DMS79 treated with DMSO at 0.1 percent for 48 hours (cell line): ENCODE results near the gene KNSTRN.
A peak's percentile ranks its signal among the peaks of the same experiment; 100 is the strongest.

Source experiments
- DNase-seq: peaks from one replicate; lab custom pipeline; 2025; lab: John Stamatoyannopoulos, UW

The KNSTRN gene, protein sequence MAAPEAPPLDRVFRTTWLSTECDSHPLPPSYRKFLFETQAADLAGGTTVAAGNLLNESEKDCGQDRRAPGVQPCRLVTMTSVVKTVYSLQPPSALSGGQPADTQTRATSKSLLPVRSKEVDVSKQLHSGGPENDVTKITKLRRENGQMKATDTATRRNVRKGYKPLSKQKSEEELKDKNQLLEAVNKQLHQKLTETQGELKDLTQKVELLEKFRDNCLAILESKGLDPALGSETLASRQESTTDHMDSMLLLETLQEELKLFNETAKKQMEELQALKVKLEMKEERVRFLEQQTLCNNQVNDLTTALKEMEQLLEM

DNA sequence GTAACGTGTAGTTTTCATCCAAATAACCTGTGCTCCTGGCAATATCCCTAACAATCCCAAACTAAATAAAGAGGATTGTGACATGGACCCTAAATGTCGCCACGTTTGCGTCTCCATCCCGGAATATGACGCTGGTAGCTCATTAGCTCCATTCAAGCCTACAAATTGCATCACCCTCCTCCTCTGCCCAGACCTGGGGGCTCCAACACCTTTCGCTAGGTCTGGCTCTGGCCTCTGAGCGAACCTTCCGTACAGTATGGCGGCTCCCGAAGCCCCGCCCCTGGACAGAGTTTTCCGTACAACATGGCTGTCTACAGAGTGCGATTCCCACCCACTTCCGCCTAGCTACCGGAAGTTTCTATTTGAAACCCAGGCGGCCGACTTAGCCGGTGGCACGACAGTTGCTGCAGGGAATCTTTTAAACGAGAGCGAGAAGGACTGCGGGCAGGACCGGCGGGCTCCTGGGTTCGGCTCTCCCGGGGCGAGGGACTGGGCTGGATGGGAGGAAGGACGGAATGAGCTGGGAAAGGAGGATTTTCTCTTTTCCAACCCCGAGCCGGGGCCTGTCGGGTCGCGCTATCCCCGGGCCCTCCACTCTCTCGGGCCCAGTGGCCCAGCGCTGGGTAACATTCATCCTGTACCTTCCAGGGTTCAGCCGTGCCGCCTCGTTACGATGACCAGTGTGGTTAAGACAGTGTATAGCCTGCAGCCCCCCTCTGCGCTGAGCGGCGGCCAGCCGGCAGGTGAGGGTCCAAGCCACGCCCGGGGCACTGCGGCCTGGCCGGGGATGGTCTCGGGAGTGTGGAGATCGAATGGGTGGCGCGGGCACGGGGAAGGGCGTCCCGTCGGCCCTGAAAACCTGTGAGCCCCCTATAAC lies at the start of gene KNSTRN:
KNSTRN (plus strand) TSS at position 142 of the 877 bp plus-strand sequence; CDS start at position 257, 115 bp downstream.
- peak; percentile 73 for DNase-seq

DNA sequence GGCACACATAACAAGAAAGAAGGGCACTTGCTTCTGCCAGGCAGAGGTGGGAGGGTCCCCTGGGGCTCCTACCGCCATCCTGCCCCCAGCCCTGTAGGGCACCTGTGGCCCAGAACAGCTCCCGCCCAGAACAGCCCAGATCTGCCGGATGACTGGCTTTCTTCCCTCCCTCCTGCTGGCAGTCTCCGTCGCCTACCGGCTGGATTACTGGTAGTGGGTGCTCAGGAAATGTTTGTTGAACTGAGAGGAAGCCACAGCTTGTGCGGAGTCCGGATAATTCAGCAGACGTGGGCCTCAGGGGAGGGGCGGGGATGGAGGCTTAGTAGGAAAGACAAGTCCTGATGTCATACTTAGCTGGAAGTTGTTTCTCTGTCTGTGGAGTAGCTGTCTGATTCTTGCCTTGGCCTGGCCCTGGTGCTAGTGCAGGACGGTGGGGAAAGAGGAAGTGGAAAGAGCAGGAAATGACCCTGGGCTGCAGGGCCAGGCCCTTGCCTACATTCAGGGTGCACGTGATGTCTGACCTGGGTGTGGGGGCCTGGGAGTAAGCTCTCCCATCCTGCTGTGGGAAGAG lies 48.5 kb upstream of the KNSTRN start:
- no peak for DNase-seq

DNA sequence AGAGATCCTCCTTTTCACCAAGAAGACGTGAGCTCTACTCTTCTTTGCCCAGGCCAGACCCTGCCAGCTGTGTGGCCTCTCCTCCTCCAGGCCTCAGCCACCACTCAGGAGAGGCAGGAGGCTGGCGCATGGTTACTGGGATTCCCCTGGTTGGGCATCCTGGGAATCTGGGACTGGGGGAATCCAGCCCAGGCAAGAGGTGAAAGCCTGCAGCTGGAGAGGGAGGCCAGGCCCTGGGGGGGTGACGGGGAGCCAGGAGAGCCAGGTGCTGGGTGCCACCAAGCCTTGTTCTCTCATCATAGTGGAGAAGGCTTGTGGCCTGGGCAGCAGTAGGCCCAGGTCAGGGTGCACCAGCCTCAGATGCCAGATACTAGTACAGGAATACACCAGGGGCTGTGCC lies 48.0 kb upstream of the KNSTRN start:
- DNase-seq: no peak

DNA sequence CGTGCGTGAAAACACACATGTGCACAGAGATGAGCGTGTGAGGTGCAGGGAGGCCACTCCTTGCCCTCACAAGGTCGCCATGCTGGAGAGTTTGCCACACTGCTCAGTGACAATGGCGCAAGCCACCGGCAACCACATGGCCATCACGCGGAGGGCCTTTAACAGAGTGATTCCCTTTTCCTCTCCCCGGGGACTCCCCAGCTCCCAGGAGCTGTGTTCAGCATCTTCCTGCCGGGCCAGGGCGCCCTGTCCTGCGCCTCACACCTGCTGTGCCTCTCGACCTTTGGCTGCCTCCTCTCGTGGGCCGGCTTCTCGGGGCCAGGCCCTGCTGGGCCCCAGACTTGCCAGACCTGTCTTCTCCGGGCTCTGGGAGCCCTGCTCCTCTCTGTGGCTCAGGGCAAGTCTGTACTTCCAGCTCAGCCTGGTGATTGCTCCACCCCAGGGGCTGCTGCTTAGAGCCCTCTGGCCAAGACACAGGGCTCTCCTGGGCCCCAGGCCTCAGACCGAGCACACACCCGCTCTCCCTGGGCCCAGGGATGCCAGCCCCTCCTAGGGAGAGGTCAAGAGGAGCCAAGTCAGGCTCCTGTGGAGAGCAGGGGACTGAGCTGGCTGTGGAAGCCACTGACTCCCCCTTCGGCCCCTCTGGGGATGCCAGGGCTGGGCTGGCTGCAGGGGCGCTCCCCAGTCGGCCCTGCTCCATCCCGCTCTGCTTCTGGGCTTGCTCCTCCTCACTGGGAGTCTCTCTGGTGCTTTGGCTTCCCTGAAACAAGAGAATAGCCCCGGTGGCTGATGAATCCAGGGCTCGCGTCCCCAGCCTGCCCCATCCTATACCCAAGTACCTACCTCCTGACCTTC lies 47.4 kb upstream of the KNSTRN start:
- DNase-seq: no peak

DNA sequence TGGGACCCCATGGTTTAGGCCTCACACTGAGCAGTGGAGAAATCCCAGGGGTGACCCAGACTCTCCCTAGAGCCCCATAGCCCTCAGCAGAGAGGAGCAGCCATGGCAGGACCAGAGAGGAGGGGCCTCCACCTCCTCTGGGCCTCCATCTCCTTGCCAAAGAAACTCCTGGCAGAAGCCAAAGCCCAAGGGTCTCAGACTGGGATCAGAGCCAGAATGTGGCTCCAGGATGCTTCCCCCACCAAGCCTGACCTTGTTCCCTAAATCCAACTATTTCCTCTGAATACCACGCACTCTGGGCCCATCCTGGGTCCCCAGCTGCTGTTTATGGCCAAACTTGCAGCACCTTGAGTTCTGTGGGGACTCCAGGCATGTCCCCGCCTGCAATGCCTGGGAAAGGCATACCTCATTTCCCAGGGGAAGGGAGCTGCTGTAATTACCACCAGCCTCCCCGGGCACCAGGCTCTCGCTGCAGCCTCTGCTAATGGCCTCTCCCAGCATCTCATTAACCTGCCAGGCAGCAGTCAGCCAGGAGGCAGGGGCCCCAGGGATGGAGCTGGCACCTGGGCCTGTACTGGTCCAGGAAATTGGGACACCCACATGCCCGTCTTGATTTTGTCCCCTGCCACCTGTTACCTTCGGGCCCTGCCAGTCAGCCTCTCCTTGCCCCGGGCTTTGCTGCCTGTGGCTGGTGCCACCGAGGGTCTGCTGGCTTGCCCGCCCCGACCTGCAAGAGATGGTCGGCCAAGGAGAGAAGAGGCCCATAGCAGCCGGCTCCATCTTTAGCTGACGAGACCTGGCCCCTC lies 46.4 kb upstream of the KNSTRN start:
- peak; percentile 63 for DNase-seq

DNA sequence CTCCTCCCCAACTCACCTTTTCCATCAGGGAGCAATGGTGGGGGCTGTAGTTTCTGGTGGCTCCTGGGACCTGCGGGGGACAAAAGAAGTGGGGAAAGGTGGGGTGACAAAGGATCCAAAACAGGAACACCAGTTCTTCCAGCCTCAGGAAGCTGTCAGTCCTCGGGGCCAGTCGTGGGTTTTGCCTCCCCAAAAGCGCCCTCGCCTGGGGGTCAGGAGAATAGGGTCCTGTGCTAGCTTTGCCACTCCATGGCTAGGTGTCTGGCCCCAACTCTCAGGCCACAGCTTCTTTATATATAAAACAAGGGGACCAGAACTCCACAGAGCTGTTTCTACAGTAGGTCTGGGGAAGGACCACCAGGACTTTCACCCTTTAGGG lies 45.8 kb upstream of the KNSTRN start:
- DNase-seq: no peak

DNA sequence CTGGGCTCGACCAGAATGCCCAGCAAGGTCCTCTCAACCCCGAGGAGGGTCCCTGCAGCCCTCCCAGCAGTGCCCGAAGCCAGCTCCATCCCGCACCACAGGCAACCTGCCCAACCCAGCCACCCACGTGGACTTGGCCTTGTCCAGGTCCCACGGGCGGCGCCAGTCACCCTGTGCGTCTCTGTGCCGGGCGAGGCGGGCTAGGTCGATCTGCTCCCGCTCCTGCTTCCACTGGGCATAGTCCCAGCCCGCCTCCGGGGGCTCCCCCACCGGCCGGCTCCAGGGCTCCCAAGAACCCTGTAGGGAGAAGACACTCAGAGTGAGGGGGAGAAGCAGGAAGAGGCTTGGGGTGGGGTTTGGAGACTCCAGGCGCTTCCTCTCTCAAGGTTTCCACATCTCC lies 44.9 kb upstream of the KNSTRN start:
- DNase-seq: no peak

DNA sequence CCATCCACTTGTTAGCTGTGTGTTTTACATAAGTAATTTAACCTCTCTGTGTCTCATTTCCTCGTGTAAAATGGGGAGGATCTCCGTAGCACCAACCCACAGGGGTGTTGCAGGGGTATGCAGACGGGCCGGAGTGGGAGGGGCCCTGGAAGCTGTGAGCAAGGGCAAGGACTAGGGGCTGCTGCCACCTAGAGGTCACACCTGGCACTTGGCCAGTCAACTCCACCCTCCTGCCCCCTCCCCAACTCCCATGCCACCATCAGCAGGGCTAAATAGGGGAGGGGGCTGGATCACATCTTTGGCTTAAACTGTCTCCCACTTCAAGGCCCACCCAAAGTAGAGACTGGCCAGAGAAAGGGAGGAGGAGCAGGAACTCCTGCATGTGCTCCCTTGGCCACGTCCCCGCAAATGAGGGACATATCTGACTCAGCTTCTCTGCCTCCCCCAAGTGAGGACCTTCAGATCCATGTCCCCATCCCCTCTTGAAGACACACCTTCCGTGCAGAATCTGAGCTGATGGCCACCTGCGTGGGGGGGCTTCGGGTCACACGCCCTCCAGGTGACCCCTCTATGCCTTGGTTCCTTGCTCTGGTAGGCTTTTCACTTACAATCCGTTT lies 44.4 kb upstream of the KNSTRN start:
- DNase-seq: peak; percentile 48

DNA sequence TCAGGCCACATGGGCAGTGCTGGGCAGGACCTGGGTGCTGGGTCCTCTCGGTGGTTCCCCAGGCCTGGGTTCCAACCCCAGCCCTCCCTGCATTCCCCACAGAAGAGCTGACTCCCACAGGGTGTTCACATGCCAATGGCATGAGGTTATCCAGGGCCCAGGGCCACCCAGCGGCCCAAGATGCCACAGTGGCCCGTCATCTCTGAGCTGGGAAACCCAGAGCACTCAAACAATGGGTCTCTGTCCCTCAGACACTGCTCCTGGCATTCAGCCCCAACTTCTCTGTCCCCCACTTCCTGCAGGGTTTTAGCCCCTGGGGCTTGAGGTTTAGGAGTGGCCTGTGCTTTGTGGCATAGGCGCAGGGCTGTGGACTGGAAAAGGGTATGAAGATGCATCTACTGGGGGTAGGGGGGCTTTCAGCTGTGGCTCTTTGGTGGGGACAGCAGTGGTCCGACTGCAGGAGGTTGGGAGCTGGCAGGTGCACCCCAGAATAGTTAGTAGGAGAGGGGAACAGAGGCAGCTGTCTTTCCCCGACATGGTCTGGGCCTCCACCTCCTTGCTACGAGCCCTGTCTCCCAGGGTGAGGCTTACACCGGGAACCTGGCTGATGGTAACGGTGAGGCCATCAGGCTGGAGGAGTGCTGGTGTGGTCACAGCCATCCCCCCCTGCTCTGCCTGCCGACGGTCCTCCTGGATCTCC lies 43.5 kb upstream of the KNSTRN start:
- DNase-seq: no peak

DNA sequence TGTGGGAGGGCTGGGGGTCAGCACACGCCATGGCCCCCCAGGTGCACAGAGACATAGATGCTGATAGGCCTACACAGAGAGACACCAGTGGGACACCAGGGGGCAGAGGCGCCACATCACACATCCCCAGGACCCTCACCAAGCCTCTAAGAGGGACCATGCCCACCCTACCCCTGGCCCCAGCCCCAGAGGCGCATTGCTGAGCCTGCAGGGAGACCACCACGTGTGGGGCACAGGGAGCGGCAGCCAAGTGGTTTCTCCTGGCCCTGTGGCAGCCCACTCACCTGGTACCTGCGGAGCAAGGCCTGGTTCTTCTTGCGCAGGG lies 42.9 kb upstream of the KNSTRN start:
- no peak for DNase-seq

DNA sequence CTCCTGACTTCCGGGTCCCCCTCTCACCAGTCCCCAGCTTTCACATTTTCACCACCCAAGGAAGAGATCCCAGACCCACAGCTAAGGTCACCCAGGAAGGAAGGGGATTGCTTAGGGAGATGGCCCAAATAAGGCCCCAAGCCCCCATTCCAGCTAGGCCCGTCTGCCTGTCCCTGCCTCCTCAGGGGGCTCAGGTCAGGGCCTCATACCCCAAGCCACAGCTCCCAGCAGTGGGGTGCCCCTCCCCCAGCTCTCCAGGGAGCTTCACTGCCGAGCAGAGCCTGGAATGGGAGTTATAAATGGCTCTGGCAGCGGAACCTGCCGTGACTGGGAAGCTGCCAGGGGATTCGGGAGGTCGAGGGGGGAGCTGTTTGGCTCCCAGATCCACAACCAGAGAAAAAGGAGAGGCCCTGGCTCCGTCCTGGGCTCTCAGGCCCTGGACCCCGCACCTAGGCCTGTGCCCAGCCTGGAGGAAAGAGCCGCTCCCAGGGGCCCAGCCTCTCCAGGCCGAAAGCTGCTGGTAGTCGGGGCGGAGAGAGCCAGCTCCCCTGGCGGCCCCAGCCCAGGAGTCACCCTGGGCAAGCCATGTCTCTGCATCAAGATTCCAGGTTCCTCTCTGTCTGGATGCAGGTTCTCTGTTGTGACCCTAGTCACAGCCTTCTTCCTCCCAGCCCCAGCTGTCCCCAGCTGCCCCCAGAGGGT lies 42.3 kb upstream of the KNSTRN start:
- DNase-seq: no peak

DNA sequence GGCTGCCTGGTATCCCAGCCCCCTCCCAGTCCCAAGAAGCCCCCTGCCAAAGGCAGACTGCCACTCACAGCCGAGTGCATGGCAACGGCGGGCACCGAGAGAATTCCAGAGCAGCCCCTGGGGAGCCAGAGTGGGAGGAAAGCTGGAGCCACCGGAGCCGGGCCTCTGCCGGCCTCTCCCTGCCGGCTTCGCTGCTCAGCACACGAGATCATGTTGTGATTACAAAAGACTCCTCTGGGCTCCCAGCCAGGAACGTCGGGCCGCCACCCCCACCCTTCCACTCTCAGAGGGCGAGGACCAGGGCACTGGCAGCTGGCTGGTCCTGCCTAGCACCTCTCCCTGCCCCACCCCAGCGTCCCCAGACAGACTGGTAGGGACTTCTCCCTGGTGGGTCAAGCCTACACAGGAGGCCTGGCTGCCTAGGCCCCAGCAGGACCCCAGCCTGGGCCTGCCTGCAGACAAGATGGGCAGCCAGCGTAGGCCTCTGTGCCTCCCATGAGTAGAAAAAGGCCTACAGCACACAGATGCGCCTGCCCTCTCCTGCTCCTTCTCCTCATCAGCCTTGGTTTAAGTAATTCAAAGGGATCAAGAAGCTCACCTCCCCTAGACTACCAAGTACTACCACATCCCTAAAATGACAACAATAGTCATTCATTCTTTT lies 41.7 kb upstream of the KNSTRN start, which contains the start of gene CCDC9B:
CCDC9B (minus strand) TSS at position 200 of the 661 bp plus-strand sequence; CDS start at position 80, 120 bp downstream.
- peak; percentile 68 for DNase-seq

DNA sequence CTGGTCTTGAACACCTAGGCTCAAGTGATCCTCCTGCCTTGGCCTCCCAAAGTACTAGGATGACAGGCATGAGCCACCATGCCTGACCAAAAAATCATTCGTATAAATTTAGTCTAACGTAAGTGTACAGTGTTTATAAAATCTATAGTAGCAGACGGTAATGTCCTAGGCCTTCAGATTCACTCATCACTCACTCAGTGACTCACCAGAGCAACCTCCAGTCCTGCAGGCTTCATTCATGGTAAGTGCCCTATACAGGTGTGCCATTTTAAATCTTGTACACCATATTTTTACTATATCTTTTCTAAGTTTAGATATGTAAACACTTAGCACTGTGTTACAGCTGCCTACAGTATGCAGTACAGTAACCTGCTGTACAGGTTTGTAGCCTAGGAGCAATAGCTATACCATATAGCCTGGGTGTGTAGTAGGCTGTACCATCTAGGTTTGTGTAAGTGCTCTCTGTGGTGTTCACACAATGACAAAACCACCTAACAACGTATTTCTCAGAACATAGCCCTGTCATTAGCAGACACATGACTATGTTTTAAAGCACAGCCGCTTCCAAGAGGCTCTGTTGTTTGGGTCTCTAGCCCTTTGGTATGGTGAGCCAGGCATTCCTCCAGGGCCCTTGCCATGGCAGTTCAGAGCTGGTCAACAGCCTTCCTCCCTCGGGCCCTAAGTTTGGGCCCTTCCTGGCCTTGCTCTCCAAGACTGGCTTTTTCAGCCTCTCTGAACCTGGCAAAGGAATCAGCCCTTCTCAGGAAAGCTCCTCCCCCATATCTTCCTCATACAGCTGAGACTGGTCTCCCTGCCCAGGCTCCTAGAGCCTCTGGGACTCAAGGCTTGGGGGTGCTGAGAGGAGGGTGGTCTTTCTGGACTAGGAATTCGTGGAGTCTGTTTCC lies 39.9 kb upstream of the KNSTRN start:
- DNase-seq: no peak

DNA sequence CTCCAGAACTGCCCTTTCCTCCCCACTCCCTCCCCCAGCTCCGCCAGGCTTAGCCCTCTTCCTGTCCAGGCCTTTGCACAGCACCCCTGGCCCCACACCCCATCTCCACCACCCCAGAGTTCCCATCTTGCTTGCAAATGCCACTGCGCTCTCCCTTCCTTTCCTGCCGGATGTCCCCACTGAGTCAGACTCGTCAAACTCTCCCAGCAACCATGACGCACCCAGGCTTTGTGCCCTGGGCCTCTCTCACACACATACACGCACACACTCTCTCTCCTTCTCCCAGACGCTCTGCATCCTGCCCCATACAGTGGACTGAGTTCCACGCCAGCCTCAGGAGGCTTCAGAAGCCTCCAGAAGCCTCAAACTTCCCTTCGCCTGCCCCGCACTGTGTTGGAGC lies 39.0 kb upstream of the KNSTRN start:
- no peak for DNase-seq

DNA sequence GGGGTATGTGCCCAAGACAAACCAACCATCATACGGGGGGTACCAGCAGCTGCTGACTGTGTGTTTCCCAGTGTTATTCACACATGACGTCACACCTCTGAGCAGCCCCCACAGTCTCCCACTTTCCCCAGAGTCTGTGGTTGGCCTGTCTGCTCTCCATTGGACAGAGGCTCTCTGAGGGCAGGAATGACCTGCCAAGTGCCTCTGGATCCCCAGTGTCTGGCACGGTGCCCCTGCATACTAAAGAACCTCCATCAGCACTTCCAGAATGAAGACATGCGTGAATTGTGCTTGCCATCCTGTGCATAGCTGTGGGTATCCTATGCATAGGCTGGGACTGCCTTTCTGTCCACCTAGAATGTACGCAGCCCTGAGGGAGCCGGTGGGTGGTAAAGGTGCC lies 38.3 kb upstream of the KNSTRN start:
- no peak for DNase-seq

DNA sequence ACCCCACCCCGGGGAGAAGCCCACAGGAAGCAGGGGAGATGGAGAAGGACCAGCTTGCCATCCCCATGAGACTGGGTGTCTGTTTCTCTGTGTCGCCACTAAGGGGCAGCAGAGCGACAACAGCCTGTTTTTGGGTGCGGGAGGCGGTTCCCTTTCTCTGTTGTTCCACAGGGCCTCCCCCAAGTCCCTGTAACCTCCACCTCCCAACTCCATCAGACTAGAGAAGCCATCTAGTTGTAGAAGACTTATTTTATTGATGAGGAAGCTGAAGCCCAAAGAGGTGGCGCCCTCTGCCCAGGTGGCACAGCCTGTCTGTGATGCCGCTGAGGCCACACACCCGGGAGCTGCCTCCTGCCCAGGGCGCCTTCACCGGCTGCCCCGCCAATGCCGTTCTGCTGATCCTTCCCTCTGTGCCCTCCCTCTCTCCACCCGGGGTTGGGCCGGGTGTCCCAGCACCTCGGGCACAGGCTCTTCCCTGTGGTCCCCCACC lies 37.8 kb upstream of the KNSTRN start:
- peak; percentile 10 for DNase-seq

DNA sequence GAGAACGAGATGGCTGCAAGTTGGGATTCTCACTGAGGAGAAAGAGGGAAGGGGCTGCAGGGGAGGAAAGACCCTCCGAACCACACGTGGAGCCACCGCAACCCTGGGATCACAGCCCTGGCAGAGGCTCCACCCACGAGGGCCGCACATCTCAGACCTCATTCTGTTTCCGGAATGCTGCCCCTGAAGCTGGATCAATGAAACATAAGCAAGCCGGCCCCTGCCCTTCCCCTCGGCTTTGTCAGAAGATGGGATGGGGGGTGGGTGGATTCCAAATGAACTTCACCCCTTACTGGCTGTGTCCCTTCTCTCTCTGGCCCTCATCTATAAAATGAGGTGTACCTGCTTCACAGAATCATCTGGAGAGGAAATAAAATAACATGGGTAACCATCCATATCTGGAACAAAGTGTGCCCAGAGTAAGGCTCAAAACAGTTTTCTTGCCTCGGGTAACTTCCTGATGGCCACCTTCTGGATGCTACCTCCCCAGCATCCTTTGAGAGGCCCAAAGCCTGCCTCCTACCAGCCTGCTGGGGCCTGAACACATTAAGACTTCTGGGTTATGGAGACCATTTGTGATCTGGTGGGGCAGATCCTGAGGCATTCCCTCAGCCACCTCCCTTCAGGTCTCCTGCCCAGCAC lies 37.2 kb upstream of the KNSTRN start:
- no peak for DNase-seq
